ENCODE measurements around the gene ALCAM.

The ALCAM gene

GRCh38 chr3:105528955-105529354, 162.2 kb downstream of the ALCAM start:
- DNase-seq (ENCODE audit: low spot score): no peak

- no peak for DNase-seq (ENCODE audit: low spot score)
Measured at GRCh38 chr3:105529456-105529855, 162.7 kb downstream of the ALCAM start.

- no peak for DNase-seq (ENCODE audit: low spot score)
Measured at GRCh38 chr3:105532251-105532650, 165.5 kb downstream of the ALCAM start.

- DNase-seq (ENCODE audit: low spot score): no peak
Measured at GRCh38 chr3:105533960-105534359, 167.3 kb downstream of the ALCAM start.

- no peak for DNase-seq (ENCODE audit: low spot score)
Measured at GRCh38 chr3:105534491-105534890, 167.8 kb downstream of the ALCAM start.

GRCh38 chr3:105537371-105538080, 170.8 kb downstream of the ALCAM start:
- no peak for DNase-seq (ENCODE audit: low spot score)

GRCh38 chr3:105538483-105538882, 171.8 kb downstream of the ALCAM start:
- no peak for DNase-seq (ENCODE audit: low spot score)

- no peak for DNase-seq (ENCODE audit: low spot score)
Measured at GRCh38 chr3:105539897-105540296, 173.2 kb downstream of the ALCAM start.

- DNase-seq (ENCODE audit: low spot score): no peak
Measured at GRCh38 chr3:105542282-105543019, 175.7 kb downstream of the ALCAM start.

- no peak for DNase-seq (ENCODE audit: low spot score)
Measured at GRCh38 chr3:105545051-105545450, 178.3 kb downstream of the ALCAM start.

GRCh38 chr3:105553851-105554250, 187.1 kb downstream of the ALCAM start:
- no peak for DNase-seq (ENCODE audit: low spot score)

- no peak for DNase-seq (ENCODE audit: low spot score)
Measured at GRCh38 chr3:105555206-105555605, 188.5 kb downstream of the ALCAM start.

- DNase-seq (ENCODE audit: low spot score): no peak
Measured at GRCh38 chr3:105559856-105560255, 193.1 kb downstream of the ALCAM start.

- no peak for DNase-seq (ENCODE audit: low spot score)
Measured at GRCh38 chr3:105561876-105562275, 195.2 kb downstream of the ALCAM start.

- no peak for DNase-seq (ENCODE audit: low spot score)
Measured at GRCh38 chr3:105564546-105565288, 198.0 kb downstream of the ALCAM start.

GRCh38 chr3:105571005-105571404, 204.3 kb downstream of the ALCAM start:
- DNase-seq (ENCODE audit: low spot score): no peak

- no peak for DNase-seq (ENCODE audit: low spot score)
Measured at GRCh38 chr3:105572501-105572900, 205.8 kb downstream of the ALCAM start.

- no peak for DNase-seq (ENCODE audit: low spot score)
Measured at GRCh38 chr3:105579439-105579838, 212.7 kb downstream of the ALCAM start.

- DNase-seq (ENCODE audit: low spot score): no peak
Measured at GRCh38 chr3:105580296-105580965, 213.7 kb downstream of the ALCAM start.

GRCh38 chr3:105582015-105582414, 215.3 kb downstream of the ALCAM start:
- no peak for DNase-seq (ENCODE audit: low spot score)

GRCh38 chr3:105584003-105584790, 217.5 kb downstream of the ALCAM start:
- DNase-seq (ENCODE audit: low spot score): no peak

- no peak for DNase-seq (ENCODE audit: low spot score)
Measured at GRCh38 chr3:105593315-105593714, 226.6 kb downstream of the ALCAM start.

All from CD4-positive, alpha-beta T cell treated with Interleukin-15 for 4 hours (primary cell).